Lower leg skin (tissue), 4 donors: Measurements from ENCODE around the gene DMXL1. TPM values are rescaled to one million over a fixed set of nuclear protein-coding genes. Genes with fewer than 3 reads are reported as not detected.
A peak's percentile ranks its signal among the peaks of the same experiment; 100 is the strongest.

Source experiments
- DNase-seq, 2 donors: peaks; one replicate each; pipeline ENCODE4 v3.0.0-alpha.2; 2019; ENCODE audit warnings: low spot score in 2 of 2
- H3K4me3 ChIP-seq: fragments of 200-600 bp; sonication (generic); 2 replicates; pipeline ENCODE4 v1.5.1; 2017; ENCODE audit warnings: mild to moderate bottlenecking, low read depth; ENCODE audit not compliant: poor library complexity, severe bottlenecking
- CTCF ChIP-seq, 3 donors: fragments of 450-650 bp; IDR thresholded peaks; one replicate each; pipeline ENCODE4 v1.5.1; 2016; ENCODE audit warnings: antibody characterized with exemption in 3 of 3, mild to moderate bottlenecking in 3 of 3, moderate library complexity in 2 of 3
- POLR2A ChIP-seq, 2 donors: fragments of 450-650 bp; IDR thresholded peaks; one replicate each; pipeline ENCODE4 v1.6.1; 2016 to 2017; ENCODE audit warnings: antibody characterized with exemption in 2 of 2, mild to moderate bottlenecking in 1 of 2, moderate library complexity in 1 of 2
- WGBS, 2 donors: methylation state at CpG; one replicate each; pipeline ENCODE4 v1.1.5; 2018; 5-methylcytosine and 5-hydroxymethylcytosine counted together
- intact Hi-C: fragments of 100-400 bp; cut with DNase I; formaldehyde crosslinking; loops from one replicate; pipeline ENCODE4 v1.15.0; 2023; ENCODE audit warnings: low total_unique reads
- total RNA-seq, 4 donors: library from RNA; depleted of rRNA; stranded (reverse); fragments of >200 nt; gene quantifications; one replicate each; pipeline ENCODE4 v1.1.0, GENCODE V29; 2016

The DMXL1 gene
- total RNA-seq, 4 donors from 2014 or later: 34.7 to 52.4 (median 36.6) TPM

- TF ChIP-seq POLR2A (IDR thresholded peaks at IDR 0.05) (no peak), CTCF (IDR thresholded peaks at IDR 0.05) (no peak)
- intact Hi-C loops: no loop called here
- DNase-seq: no peak
- H3K4me3 ChIP-seq: no peak overlapping the region
Measured at GRCh38 chr5:119058979-119059529, 11.8 kb upstream of the DMXL1 start.

GRCh38 chr5:119059740-119060255 lies 11.1 kb upstream of the DMXL1 start:
- no peak for DNase-seq
- intact Hi-C loops: no loop called here

GRCh38 chr5:119063579-119064379 lies 7.1 kb upstream of the DMXL1 start:
- H3K4me3 ChIP-seq: no peak overlapping the region
- intact Hi-C loops: no loop called here
- no peak for TF ChIP-seq CTCF (IDR thresholded peaks at IDR 0.05)
- TF ChIP-seq POLR2A (IDR thresholded peaks at IDR 0.05): no peak
- no peak for DNase-seq
- 43% methylated on average over 5 of the region's 5 CpGs for WGBS, 2 donors

More at GRCh38 chr5:119059740-119060255, 11.1 kb upstream of the DMXL1 start:
- H3K4me3 ChIP-seq: no peak overlapping the region
- TF ChIP-seq POLR2A (IDR thresholded peaks at IDR 0.05) (no peak), CTCF (IDR thresholded peaks at IDR 0.05) (no peak)

- no peak for TF ChIP-seq CTCF (IDR thresholded peaks at IDR 0.05)
- no peak for TF ChIP-seq POLR2A (IDR thresholded peaks at IDR 0.05)
- intact Hi-C loops: no loop called here
- H3K4me3 ChIP-seq: no peak overlapping the region
- no peak for DNase-seq
- 89 to 91% methylated on average over 4 of the region's 4 CpGs for WGBS, 2 donors
Measured at GRCh38 chr5:119067450-119067849, 3.4 kb upstream of the DMXL1 start.

GRCh38 chr5:119070578-119070827 lies 384 bp upstream of the DMXL1 start:
- WGBS, 2 donors: 1% methylated on average over 9 of the region's 9 CpGs
- DNase-seq: peak in 1 of 2 donors; percentile 96
- TF ChIP-seq POLR2A (IDR thresholded peaks at IDR 0.05): no peak
- H3K4me3 ChIP-seq: peak overlapping the region; percentile 90
- intact Hi-C loops: no loop called here

GRCh38 chr5:119071561-119071995 lies 691 bp downstream of the DMXL1 start:
- 0% methylated on average over 10 to 12 of the region's 22 CpGs for whole genome bisulfite sequencing, 2 donors
- peak overlapping the region; percentile 90 for H3K4me3 ChIP-seq
- TF ChIP-seq CTCF (IDR thresholded peaks at IDR 0.05) (no peak), POLR2A (IDR thresholded peaks at IDR 0.05) (no peak)
- peak in 1 of 2 donors; percentile 18 for DNase-seq
- intact Hi-C loops: no loop called here
